Measurements from ENCODE around the gene MMP28.
"Not testable (repeated sequence)": the region's sequence is repeated elsewhere in the genome, so short reads cannot be mapped to it uniquely, and the experiment has no call there.

Gene MMP28

DNA sequence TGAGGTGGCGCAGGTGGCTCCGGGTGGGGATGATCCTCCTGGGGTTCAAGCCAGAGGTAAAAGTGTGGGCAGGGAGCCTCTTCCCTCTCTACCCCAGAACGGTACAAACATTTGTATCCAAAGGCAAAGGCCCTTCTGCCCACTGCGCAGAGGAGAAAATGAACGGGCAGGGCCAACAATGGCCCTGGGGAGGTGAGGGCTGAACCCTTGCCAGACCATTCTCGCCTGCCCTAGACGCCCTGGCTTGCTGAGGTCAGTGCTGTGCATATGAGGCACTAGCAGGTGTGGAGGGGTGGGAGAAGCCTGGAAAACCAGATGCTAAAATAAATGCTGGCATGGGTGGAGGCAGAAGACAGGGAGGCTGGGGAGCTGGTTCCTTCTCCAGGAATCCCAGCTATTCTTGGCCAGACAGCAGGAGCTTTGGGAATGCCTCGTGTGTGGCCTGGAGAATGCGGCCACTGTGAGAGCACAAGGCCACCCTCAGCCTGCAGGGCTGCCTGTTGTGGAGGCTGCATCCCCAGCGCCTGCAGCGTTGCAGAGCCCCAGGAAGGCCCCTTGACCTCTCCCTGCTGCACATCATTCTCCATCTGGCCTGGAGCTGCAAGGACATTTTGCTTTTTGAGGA, 30.2 kb downstream of the MMP28 start:
- no peak for DNase-seq

DNA sequence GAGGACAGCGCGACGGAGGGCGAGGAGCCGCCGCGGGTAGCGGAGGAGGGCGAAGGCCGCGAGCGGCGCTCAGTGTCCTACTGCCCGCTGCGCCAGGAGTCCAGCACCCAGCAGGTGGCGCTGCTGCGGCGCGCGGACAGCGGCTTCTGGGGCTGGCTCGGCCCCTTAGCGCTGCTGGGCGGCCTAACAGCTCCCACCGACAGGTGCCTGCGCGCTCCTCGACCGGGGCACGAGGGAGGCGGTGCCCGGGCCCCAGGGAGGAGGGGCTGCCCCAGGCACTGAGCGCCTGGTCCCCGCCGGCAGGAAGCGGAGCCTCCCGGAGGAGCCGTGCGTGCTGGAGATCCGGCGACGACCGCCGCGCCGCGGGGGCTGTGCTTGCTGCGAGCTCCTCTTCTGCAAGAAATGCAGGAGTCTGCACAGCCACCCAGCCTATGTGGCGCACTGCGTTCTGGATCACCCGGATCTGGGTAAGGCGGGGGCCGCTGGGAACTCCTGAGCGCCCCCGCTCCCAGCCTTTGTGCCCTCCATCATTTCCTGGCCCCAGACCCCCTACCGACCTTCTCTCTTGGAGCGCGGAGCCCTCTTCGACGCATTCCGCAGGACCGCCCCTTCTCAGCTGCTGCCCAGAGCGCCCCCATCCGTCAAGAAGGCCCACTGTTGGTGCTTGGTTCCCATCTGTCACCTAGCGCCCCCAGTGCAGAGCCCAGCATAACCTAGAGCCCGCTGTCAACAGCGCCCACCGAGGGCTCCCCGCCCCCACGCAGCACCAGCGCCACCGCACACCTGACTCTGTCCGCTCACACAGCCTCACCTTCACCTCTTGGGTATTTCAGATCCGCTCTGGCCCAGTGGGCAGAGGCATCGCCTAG, 31.1 kb downstream of the MMP28 start:
- peak; percentile 92 to 94 (median 93) for DNase-seq

DNA sequence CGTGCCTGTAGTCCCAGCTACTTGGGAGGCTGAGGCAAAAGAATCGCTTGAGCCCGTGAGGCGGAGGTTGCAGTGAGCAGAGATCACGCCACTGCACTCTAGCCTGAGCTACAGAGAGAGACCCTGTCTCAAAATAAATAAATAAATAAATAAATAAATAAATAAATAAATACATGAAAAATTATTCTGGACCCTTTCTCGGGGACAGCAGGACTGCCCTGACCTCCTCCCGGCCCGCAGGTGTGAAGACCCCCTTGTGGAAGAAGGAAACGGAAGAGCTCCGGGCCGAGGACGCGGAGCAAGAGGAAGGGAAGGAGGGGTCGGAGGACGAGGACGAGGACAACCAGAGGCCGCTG, 31.7 kb downstream of the MMP28 start:
- DNase-seq: no peak

DNA sequence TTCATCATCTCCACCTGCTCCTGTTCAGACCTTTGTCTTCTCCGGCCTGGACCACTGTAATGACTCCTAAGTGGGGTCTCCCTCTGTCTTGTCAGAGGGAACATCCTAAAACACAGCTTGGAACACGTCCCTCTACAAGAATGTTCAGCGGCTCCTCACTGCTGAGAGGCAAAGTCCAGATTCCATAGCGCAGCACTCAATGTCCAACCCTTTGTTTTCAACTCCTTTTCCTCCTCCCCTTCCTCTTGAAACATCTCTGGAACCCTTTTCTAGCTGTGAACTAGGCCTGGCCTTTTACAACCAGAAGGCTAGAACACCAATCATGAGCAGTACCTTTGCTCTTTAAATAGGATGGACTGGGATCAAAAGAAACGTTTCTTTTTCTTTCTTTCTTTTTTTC, 33.8 kb downstream of the MMP28 start:
- DNase-seq: no peak

DNA sequence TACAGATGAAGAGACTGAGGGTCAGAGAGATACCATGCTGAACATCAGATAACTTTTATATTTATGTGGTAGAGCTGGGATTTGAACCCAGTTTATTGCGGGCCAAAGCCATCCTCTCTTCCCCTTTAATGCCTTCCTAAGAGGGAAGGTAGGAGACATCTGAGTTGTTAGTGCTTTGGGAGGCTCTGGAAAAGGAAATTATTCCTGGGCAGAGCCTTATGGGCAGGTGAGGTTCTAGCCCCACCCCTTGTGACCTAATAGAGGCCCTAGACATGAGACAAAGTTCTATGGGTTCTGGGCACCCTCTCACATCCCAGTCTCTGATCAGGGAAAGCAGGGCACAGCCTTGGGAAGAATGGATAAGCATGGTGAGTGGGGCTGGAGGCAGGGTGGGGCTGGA, 34.9 kb downstream of the MMP28 start, which contains the start of gene C17orf50:
C17orf50 (plus strand) TSS at position 301 of the 400 bp plus-strand sequence; CDS start at position 356, 55 bp downstream.
- DNase-seq: no peak

DNA sequence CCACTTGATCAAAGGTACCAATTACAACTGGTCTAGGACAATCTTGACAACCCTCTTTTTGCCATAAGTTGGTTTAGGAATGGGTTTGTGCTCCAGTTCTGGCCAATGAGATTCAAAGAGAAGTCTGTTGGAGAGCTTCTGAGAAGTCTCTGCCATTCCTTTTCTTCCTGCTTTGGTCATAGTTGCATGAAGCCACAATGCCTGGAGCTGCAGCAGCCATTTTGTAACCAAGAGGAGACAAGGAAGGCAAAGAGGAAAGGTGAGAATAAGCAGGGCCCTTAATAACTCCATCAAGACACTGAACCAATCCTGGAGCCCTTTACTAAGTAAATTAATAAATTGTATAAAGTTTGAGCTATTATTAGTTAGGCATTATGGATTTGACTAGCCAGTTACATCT, 38.2 kb downstream of the MMP28 start:
- no peak for DNase-seq

DNA sequence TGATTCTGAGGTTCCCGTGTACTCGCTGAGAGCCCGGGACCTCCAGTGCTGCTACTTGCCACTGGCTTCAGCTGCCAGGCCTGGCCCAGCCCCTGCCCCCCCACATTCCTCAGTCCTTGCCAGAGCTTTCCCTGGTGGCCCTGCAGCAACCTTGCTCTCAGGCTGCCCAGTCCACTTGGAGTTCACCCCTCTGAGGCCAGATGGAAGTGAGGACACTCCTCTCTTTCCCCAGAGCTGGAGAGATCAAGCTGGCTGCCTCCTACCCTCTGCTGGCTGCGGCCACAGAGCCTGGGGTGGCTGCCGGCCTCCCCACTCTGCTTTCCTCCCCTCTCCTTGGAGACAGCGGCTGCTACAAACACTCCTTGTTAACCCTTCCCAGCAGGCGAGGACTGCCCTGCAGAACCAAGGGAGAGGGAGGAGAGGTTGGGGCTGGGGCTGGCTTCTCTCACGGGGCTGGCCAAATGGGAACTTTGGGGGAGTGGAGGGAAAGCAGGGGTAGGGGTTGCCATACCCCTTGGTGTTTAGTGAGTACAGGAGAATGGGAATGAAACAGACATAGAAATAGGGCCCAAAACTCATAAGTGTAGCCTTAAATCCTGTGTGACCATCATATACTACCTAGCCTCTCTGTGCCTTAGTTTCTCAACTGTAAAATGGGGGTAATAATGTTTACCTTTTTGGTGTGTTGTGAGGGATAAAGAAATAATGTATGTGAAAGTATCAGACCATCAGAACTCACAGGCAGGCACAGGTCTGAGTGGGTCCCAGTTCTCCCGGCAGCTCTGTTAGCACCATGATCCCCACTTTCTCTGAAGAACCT, 42.3 kb downstream of the MMP28 start, which contains the start of gene GAS2L2:
GAS2L2 (minus strand) TSS at position 295 of the 820 bp plus-strand sequence. CDS start 389 bp downstream, outside the sequence.
- DNase-seq: no peak

DNA sequence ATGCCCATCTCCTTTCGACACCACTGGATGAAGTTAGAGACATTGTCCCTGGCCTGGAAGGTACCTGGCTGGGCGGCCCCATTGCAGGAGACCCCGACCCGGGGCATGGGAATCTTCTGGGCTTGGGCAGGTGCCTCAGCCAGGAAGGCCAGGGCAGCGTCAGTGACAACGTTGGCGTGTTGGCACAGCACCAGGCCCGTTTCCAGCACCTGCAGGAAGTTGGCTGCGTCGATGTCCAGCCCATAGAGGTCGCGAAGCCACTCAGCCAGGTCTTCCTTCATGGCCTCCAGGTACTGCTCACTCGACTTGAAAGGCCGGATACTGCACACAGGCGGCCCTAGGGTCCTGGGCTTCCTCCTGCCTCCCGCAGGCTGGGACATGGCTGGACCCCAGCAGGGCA, 43.0 kb downstream of the MMP28 start:
- DNase-seq: peak in 1 of 3 experiments; percentile 5

DNA sequence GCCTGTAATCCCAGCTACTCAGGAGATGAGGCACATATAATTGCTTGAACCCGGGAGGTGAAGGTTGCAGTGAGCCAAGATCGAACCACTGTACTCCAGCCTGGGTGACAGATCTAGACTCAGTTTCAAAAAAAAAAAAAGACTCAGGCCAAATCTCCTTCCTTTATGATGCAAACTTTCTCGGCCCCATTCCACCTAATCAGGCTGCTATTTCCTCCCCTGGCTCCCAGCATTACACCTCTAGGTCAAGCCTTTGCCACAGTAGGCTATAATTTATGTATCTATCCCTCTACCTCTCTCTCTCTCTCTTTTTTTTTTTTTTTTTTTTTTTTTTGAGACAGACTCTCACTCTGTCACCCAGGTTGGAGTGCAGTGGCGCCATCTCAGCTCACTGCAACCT, 43.9 kb downstream of the MMP28 start:
- not testable (repeated sequence) for DNase-seq

DNA sequence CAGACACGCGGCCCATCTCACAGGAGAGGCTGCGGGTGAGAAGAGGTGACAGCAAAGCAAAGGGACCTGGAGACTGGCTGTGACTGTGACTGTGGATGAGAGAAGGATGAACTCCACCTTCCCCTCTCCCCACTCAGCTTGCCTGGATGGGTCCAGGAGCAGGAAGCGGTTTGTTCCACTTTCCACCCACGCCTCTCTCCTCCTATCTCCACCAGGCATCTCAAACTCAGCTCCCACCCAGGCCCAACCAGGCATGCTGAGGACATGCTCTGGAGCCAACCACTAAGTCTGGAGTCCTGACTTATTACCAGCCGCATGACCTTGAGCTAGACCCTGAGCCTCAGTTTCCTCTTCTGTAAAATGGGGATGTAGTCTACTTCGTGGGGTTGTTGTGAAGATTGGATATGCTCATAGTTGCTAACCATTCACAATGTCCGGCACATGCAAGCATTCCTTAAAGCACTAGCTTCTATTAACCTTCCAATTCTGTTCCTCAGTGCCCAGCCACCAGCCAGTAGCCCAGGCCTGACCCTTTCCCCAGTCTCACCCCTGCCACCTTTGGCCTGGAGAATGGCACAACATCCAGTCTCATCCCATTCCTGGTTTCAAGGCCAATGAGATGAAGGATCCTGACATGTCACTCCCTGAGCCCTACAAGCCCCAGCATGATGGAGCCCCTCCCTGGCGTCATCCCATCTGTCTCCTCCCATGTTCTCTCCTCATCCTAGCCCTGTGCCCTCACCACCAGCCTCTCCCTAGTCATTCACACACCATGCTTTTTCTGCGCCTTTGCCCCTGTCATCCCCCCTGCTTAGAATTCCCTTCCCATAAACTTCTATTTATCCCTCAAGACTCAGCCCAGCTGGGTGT, 44.7 kb downstream of the MMP28 start:
- no peak for DNase-seq

DNA sequence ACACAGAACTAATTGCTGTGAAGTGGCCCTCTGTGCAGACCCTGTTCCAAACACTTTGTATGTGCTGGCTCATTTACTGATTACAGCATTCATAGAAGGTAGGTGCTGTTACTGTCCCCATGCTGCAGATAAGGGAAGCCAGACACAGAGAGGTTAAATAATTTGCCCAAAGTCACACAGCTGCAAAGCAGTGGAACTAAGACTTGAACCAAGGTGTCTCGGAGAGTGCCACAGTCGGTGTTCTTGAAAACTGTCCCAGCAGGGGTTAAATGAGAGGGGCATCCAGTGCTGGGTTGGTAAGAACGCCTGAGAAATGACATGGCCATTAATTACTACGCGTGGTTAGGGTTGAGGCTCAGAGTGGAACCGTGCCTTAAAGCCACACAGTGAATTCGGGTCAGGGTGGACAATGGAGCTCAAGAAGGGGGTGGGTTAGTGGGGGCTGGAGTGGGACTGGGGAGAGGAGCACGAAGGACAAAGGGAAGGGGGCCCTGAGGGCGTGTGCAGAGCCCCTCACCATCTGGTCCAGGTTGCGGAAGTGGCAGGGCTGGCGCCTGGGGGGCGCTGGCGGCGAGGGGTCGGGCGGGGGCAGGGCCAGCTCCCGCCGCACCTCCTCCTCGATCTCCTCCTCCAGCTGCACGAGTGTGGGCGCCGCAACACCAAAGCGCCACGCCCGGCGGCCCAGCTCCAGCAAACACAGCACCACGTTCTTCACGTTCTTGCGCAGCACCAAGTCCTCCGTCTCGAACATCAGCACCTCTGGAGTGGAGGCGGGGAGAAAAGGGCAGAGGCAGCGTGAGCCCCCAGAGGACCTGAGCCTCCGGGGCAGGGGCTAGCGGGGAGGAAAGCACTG, 45.7 kb downstream of the MMP28 start:
- DNase-seq: peak in 2 of 3 experiments; percentile 30 to 57

DNA sequence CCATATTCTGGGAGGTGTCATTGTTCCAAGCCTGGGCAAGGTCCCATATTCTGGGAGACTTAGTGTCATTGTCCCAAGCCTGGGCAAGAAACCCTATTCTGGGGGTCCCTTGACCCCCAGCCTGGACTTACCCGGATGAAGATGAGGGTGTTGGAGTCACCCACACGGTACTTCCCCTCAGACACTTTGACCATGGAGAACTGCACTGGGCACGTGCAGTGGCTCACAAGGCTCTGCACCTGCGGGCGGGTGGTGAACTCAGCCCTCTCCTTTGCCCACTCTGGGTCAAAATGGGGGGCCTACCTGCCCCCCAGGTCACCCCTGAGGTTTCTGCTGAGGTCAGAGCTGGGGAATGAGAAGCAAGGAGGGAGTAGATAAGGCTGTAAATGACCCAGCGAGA, 46.5 kb downstream of the MMP28 start:
- DNase-seq: no peak

DNA sequence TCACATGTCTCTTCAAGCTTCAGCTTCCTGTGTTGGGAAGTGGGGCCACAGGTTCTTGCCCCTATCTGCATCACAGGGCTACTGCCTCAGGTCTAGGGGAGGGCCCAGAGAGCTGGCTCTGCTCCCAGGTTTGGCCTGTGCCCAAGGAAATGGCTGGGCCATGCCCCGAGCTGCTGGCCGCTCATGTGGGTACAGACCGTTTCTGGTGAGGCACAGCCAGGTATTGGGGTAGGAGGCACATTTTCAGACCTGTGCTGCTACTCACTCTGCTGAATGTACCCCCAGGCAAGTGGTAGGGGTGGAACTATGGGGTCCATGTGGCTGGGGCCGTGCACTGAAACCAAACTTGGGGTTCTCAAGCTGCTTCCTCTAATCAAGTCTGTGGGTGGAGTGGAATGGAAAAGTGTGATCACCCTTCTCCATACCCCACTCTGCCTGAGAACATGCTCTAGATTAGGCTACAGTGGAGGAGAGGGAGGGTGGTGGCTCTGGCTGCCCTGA, 47.0 kb downstream of the MMP28 start:
- no peak for DNase-seq

DNA sequence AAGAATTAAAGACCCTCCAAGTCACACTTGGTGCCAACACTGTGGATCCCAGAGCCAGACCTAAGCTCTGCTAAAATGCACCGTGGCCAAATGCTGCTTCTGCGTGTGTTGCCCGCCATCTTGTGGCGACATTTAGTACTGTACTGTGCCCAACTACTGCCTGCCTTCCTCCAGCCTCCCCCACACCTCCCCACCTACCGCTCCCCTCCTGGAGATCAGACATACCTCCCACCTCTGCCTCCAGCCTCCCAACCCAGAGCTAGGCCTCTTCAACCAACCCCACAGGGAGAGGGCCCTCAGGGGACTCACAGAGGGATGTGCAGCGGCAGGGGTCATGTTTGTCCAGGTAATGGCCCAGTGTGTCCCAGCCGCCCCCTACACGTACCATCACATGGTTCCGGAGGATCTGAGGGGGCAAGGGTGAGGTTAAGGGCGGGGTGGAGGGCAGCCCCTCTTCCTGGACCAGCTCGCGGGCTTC, 47.9 kb downstream of the MMP28 start:
- peak; percentile 51 to 82 (median 75) for DNase-seq

DNA sequence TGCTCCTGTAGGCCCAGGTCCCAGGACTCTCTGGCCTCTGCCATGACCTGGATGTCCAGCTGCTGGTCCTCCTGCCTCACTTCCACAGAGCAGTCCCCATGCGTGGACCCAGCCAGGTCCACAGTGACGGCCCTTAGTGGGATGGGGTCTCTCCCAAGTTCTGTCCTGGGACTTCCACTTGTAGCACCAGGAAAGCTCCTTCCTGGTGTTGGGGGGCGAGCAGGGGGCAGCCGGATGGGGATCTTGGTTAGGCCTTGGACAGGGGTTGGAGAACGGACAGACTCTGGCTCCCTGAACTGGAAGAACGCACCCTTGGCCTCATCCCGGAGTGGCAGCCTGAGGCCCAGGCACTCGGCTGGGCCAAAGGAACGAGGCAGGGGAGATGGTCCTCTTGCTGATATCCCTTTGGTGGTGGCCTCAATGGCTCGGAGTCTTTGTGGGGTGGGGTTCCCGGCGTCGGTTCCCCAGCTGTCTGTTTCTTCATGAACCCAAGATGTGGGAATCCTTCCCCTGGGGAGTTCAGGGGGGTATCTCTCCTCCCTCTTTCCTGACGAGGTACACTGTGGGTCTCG, 49.6 kb downstream of the MMP28 start:
- DNase-seq: no peak

DNA sequence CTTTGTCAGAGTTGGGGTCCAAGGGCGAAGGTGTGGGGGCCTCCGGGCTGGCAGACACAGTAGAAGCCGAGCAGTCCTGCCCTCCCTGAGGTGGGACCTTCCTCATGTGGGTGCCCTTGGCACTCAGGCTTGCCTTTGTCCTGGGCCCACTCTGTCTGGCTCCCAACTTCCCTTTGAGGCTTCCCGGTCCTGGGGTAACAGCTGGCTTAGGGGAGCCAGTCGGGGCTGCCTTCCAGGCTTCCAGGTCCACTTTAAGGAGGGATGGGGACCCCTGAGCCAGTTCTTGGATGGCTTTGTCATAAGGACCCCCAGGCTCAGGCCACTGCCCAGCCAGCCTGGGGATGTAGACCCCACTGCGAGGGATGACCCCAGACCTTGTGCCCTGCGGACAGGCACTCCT, 50.2 kb downstream of the MMP28 start:
- no peak for DNase-seq

DNA sequence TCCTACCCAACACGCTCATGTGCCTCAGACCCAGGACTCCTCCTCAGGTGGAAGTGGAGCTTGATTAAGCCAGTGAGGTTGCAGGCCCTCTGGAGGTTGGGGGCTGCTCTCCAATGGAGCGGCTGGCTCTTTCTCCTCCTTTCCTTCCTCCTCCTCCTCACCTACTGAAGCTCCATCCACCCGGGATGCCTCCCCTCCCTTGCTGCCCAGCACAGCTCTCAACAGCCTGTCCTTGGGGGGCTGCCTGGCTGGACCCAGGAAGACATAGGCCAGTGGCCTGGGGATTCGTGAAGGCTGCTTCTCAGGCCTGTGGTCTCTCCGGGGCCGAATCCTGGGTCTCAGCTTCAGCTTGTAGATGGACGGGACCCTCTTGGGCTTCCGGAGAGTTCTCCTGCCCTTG, 50.6 kb downstream of the MMP28 start:
- no peak for DNase-seq

DNA sequence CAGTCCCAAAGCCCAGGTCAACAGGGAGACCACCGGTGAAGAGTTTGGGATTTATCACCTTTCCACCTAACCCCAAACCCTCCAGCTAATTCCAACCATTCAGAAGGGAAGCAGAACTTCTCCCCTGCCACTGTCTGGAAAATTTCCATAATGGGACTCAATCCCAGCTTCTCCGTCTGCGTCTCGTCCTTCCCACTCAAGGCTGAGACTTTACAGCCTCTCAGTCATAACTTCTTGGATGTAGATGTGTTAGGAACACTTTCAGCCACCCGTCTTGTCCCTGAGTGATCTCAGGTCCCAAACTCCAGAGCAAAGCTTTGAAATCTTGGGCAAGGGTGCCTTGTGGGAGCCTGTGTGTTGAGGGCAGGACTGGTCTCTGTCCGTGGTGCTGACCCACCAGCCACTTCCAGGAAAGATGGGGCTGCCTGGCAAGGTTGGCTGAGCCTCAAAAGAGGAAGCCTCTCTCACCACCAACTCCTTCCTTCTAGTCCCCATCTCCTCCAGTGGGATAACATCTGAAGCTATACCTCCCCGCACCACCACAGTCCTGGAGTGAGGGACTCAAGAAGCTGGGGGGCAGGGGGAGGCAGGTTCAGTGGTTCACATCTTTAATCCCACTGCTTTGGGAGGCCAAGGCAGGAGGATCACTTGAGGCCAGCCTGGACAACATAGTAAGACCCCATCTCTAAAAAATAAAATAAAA, 51.7 kb downstream of the MMP28 start:
- DNase-seq: no peak

DNA sequence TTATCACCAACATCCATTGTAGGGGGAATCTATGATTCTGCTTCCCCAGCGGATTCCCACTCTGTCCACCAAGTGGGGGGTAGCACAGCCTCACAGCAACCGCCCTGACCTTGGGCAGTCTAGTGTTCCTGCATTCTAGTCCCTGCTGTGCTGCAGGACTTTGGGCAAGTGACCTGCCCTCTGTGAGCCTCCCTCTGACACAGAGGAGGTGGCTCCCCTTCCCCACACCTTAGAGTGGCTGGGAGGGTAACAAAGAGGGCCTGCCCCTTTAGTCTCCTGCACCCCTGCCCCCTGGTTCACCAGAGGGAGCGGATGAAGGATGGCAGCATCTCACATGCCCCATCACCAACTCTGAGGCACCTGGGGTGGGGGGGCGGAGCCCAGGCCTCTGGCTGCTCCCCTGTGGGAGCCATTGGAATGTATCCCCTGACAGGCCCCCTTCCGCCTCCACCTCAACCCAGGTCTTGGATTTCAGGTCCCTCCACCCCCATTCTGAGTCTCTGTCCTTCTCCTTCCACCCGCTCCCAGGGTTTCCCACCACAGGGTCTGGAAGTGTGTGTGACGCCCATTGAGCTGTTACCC, 52.5 kb downstream of the MMP28 start:
- DNase-seq: no peak

DNA sequence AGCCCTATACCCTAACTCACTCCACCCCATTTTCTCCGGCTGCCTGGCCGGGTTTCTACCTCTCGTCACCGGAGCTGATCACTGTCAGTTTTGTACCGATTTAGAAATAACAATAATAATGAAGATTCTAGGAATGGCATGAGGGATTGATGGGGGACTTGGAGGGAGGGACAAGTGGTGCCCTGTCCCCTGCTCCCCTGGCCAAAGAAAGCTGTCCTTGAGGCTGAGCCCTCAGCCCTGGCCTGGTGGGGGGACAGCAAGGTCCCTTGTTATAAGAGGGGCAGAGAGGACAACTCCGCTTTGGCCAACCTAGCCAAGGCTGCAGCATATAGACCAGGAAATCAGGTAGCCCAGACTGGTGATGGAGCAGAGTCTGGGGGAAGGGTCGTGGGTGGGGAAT, 52.9 kb downstream of the MMP28 start:
- DNase-seq: no peak

Measured in NCI-H1417 (cell line).